Esophagus muscularis mucosa (tissue), 3 donors: ENCODE data around the gene PJA2.
A peak's percentile ranks its signal among the peaks of the same experiment; 100 is the strongest.

Experiments
- CTCF ChIP-seq, 3 experiments: fragments of 200-600 bp in 2 of 3; fragments of 450-650 bp in 1 of 3; sonication (generic) in 2 of 3; IDR thresholded peaks; one replicate each; pipeline ENCODE4 v1.5.1; 2017 to 2019; ENCODE audit warnings: antibody characterized with exemption in 3 of 3, mild to moderate bottlenecking in 2 of 3, moderate library complexity in 1 of 3
- POLR2A ChIP-seq: fragments of 450-650 bp; IDR thresholded peaks from one replicate; pipeline ENCODE4 v1.6.1; 2017; ENCODE audit warnings: antibody characterized with exemption, moderate library complexity, mild to moderate bottlenecking, low read depth
- POLR2AphosphoS5 ChIP-seq, 2 donors: sonication (generic); formaldehyde crosslinking; IDR thresholded peaks; one replicate each; pipeline ENCODE4 v1.6.1; 2017; ENCODE audit warnings: antibody characterized with exemption in 2 of 2

DNA sequence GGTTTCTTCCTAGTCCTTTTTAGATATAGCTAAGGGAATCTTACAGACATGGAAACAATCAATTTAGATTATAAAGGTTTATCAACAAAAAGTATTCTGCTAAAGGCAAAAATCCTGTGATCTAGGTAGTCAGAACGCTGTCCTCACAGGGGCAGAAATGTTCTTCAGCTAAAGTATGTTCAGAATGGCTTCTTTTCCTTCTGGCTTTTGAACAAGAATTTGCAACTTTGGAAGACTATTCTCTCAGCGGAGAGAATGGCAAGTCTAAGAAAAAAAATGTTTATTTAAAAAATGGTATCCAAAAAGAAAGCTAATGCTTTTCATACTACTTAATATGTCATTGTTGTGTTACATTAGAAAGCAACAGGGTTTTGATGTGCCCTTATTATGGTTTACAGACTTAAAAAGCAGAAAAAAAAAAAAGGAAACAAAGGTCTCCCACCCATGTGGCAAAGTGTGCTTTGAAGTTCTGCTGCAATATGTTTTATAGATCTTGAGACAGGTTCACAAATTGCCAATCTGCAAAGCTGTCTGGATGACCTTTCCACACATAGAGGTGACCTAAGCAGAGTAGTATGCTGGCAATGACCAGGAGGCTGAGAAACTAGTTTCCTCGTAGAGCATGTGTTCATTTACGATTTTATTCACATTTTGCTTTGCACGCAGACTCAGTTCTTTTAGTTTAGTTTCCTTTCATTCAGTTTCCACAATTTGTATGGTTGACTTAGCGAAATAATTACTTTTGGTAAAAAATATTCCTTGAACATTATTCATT lies 45.1 kb upstream of the PJA2 start:
- no peak for TF ChIP-seq CTCF (IDR thresholded peaks at IDR 0.05)
- no peak for TF ChIP-seq POLR2A
- peak in 1 of 2 donors; percentile 10 for TF ChIP-seq POLR2AphosphoS5 (IDR thresholded peaks at IDR 0.05)
